Measurements from ENCODE around the gene RAB11FIP4. TPM values are rescaled to one million over a fixed set of nuclear protein-coding genes. Genes with fewer than 3 reads are reported as not detected.

Gene RAB11FIP4
- total and polyA plus RNA-seq, 2 of the 13 experiments (the other 11 are each of a cell fraction or from before 2014, with no cell fraction given), result 28.0 to 89.3 TPM

GRCh38 chr17:31487063-31487647 lies 95.7 kb downstream of the RAB11FIP4 start (continued):
- TF ChIP-seq ZNF350 (CRISPR knock-in tag; IDR thresholded peaks at IDR 0.05; ENCODE audit: borderline replicate concordance, low read depth), result peak; percentile 57; the same call in 1 of the 2 replicates
- no peak for TF ChIP-seq BCLAF1 (IDR thresholded peaks at IDR 0.05)
- no peak for TF ChIP-seq ZNF230 (CRISPR knock-in tag; IDR thresholded peaks at IDR 0.05)
- no peak for TF ChIP-seq ZNF362 (CRISPR knock-in tag; IDR thresholded peaks at IDR 0.05; ENCODE audit: borderline replicate concordance)
- no peak for TF ChIP-seq FOXK1 (CRISPR knock-in tag; IDR thresholded peaks at IDR 0.05; ENCODE audit: borderline replicate concordance, low read depth)
- no peak for TF ChIP-seq NFKB2 (CRISPR knock-in tag; IDR thresholded peaks at IDR 0.05; ENCODE audit: borderline replicate concordance)
- peak; percentile 68; the same call in 1 of the 2 replicates for TF ChIP-seq ERF (CRISPR knock-in tag; IDR thresholded peaks at IDR 0.05)
- no peak for TF ChIP-seq NCOA1 (CRISPR knock-in tag; IDR thresholded peaks at IDR 0.05)
- no peak for TF ChIP-seq NFE2 (CRISPR knock-in tag; IDR thresholded peaks at IDR 0.05)
- peak; percentile 33; the same call in 1 of the 2 replicates for TF ChIP-seq HNF4A (CRISPR knock-in tag; IDR thresholded peaks at IDR 0.05)
- 0 out of 2 replicates have a peak, but pooled peaks have one; percentile 16 for TF ChIP-seq ATF6 (CRISPR knock-in tag; conservative IDR thresholded peaks at IDR 0.05)
- TF ChIP-seq MTF2 (CRISPR knock-in tag; IDR thresholded peaks at IDR 0.05; ENCODE audit: borderline replicate concordance), result 0 out of 2 replicates have a peak, but pooled peaks have one; percentile 27
- TF ChIP-seq TRIM24 (CRISPR knock-in tag; IDR thresholded peaks at IDR 0.05), result no peak
- peak; percentile 11; the same call in 1 of the 2 replicates for TF ChIP-seq GATAD2A (CRISPR knock-in tag; IDR thresholded peaks at IDR 0.05)
- TF ChIP-seq MYNN (CRISPR knock-in tag; IDR thresholded peaks at IDR 0.05; ENCODE audit: low read depth), result no peak
- TF ChIP-seq HOXD1 (CRISPR knock-in tag; IDR thresholded peaks at IDR 0.05), result no peak
- TF ChIP-seq FOXO4 (CRISPR knock-in tag; conservative IDR thresholded peaks at IDR 0.05), result peak; percentile 3; the same call in 1 of the 2 replicates
- 0 out of 2 replicates have a peak, but pooled peaks have one; percentile 15 for TF ChIP-seq GATAD1 (CRISPR knock-in tag; IDR thresholded peaks at IDR 0.05)
- TF ChIP-seq, protein P1, sequence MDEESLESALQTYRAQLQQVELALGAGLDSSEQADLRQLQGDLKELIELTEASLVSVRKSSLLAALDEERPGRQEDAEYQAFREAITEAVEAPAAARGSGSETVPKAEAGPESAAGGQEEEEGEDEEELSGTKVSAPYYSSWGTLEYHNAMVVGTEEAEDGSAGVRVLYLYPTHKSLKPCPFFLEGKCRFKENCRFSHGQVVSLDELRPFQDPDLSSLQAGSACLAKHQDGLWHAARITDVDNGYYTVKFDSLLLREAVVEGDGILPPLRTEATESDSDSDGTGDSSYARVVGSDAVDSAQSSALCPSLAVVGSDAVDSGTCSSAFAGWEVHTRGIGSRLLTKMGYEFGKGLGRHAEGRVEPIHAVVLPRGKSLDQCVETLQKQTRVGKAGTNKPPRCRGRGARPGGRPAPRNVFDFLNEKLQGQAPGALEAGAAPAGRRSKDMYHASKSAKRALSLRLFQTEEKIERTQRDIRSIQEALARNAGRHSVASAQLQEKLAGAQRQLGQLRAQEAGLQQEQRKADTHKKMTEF (CRISPR knock-in tag; IDR thresholded peaks at IDR 0.05), result peak; percentile 46; the same call in 1 of the 2 replicates
- no peak for TF ChIP-seq ZNF20 (CRISPR knock-in tag; IDR thresholded peaks at IDR 0.05)

Data from HepG2 (cell line).